HepG2 (cell line): ENCODE results near the gene ZNF804B. TPM values are rescaled to one million over a fixed set of nuclear protein-coding genes. Genes with fewer than 3 reads are reported as not detected.

Experiments used
- ATAC-seq: fragments of 200-7000 bp; cut with Tn5 transposase; 3 replicates; pipeline ENCODE4 v1.9.1; 2020; ENCODE audit warnings: mild to moderate bottlenecking, moderate library complexity
- BruUV-seq: library from RNA; stranded (reverse); fragments of 400-500 nt; replicated peaks from 2 replicates; lab custom pipeline; 2021; lab: Mats Ljungman, UMichigan
- CTCF ChIA-PET: fragments of 300-600 bp; formaldehyde crosslinking; extraction: SDS; loops from one replicate; lab custom pipeline; 2021; ENCODE audit warnings: low total read pairs, inconsistent platforms, low intra/inter-chr PET ratio; lab: Yijun Ruan, JAX
- POLR2A ChIA-PET: fragments of 350-600 bp; sonication (Branson Sonifier 250); formaldehyde crosslinking; loops from one replicate; lab custom pipeline; 2020; ENCODE audit warnings: antibody characterized with exemption, inconsistent platforms; lab: Yijun Ruan, JAX
- DNase-seq: peaks from one replicate; pipeline ENCODE4 v3.0.0-alpha.2; 2015; ENCODE audit warnings: low spot score
- FAIRE-seq: peaks from 3 replicates; lab custom pipeline; 2011; peaks lifted over from hg19 to GRCh38; lab: Jason Lieb, UNC
- H2AFZ ChIP-seq: one replicate; pipeline ENCODE4 v1.6.1; 2011; ENCODE audit warnings: low read length, inconsistent platforms
- H3K27ac ChIP-seq: fragments of 300-600 bp; 3 replicates; pipeline ENCODE4 v1.8.0; 2011; ENCODE audit warnings: mixed run types, mild to moderate bottlenecking, mixed read lengths, low read length, inconsistent platforms; ENCODE audit not compliant: insufficient read depth; ENCODE audit errors: extremely low read length
- H3K27me3 ChIP-seq, 2 experiments: fragments of 200-600 bp in 1 of 2; 2 replicates in 1 of 2; 3 replicates in 1 of 2; pipeline versions ENCODE4 v1.6.0 to v1.8.0; 2011; ENCODE audit warnings: low read length in 2 of 2, mild to moderate bottlenecking in 2 of 2, moderate library complexity in 2 of 2, inconsistent platforms in 1 of 2; ENCODE audit not compliant: insufficient read depth in 2 of 2, control insufficient read depth in 1 of 2
- H3K36me3 ChIP-seq, 2 experiments: fragments of 200-600 bp in 1 of 2; replicated peaks in 1 of 2; 2 replicates in 1 of 2; 3 replicates in 1 of 2; pipeline versions ENCODE4 v1.5.1 to v1.8.0; 2011; ENCODE audit warnings: low read length in 2 of 2, inconsistent platforms in 1 of 2; ENCODE audit not compliant: insufficient read depth in 2 of 2, control insufficient read depth in 1 of 2
- H3K4me1 ChIP-seq: 2 replicates; pipeline ENCODE4 v1.5.1; 2012; ENCODE audit warnings: low read length, inconsistent platforms; ENCODE audit not compliant: insufficient read depth
- H3K4me2 ChIP-seq: 2 replicates; pipeline ENCODE4 v1.6.0; 2011; ENCODE audit warnings: low read depth, low read length, inconsistent platforms
- H3K4me3 ChIP-seq, 3 experiments: fragments of 200-600 bp in 1 of 3; sonication (generic), shearing (Covaris generic) in 1 of 3; replicated peaks in 1 of 3; 2 replicates each; pipeline ENCODE4 v1.5.1; 2011 to 2016; ENCODE audit warnings: low read length in 3 of 3, inconsistent platforms in 2 of 3, low read depth in 2 of 3, mild to moderate bottlenecking in 2 of 3, control low read depth in 1 of 3, mixed read lengths in 1 of 3; ENCODE audit not compliant: insufficient read depth in 1 of 3
- H3K79me2 ChIP-seq: one replicate; pipeline ENCODE4 v1.6.1; 2011; ENCODE audit warnings: low read length, inconsistent platforms; ENCODE audit not compliant: insufficient read depth
- H3K9ac ChIP-seq: 2 replicates; pipeline ENCODE4 v1.6.0; 2011; ENCODE audit warnings: mild to moderate bottlenecking, low read depth, low read length, inconsistent platforms; ENCODE audit not compliant: insufficient read depth
- H3K9me3 ChIP-seq: 2 replicates; pipeline ENCODE4 v1.5.1; 2012; ENCODE audit warnings: mild to moderate bottlenecking, low read length
- H4K20me1 ChIP-seq: 2 replicates; pipeline ENCODE4 v1.6.0; 2011; ENCODE audit warnings: inconsistent platforms, mild to moderate bottlenecking, low read length, moderate library complexity; ENCODE audit not compliant: insufficient read depth
- CREB3 ChIP-seq: sonication (generic); formaldehyde crosslinking; IDR thresholded peaks from 2 replicates; pipeline ENCODE4 v1.5.0; 2020; ENCODE audit warnings: missing genetic modification reagents
- GZF1 ChIP-seq: sonication (generic); formaldehyde crosslinking; IDR thresholded peaks from 2 replicates; pipeline ENCODE4 v1.5.1; 2020; ENCODE audit warnings: mild to moderate bottlenecking, missing genetic modification reagents
- PCBP2 ChIP-seq: fragments of 200-400 bp; formaldehyde crosslinking; optimal IDR thresholded peaks from 2 replicates; pipeline ENCODE3; 2018; ENCODE audit warnings: low read length, low read depth; ENCODE audit not compliant: poor library complexity, severe bottlenecking
- SMAD1 ChIP-seq: sonication (generic); formaldehyde crosslinking; IDR thresholded peaks from 2 replicates; pipeline ENCODE4 v1.4.0; 2020; ENCODE audit warnings: missing genetic modification reagents, low read depth, mild to moderate bottlenecking, borderline replicate concordance
- SP140L ChIP-seq: sonication (generic); formaldehyde crosslinking; IDR thresholded peaks from 2 replicates; pipeline ENCODE4 v1.4.0; 2020; ENCODE audit warnings: missing genetic modification reagents, borderline replicate concordance
- TEAD2 ChIP-seq: sonication (generic); formaldehyde crosslinking; IDR thresholded peaks from 2 replicates; pipeline ENCODE4 v1.9.0; 2021; ENCODE audit warnings: missing genetic modification reagents
- UBTF ChIP-seq: sonication (generic); formaldehyde crosslinking; IDR thresholded peaks from 2 replicates; pipeline ENCODE4 v1.4.0; 2020; ENCODE audit warnings: mild to moderate bottlenecking, missing genetic modification reagents
- ZMYM3 ChIP-seq: sonication (generic); formaldehyde crosslinking; IDR thresholded peaks from 2 replicates; pipeline ENCODE4 v1.5.1; 2020; ENCODE audit warnings: mild to moderate bottlenecking, missing genetic modification reagents
- ZNF282 ChIP-seq: fragments of 450-650 bp; IDR thresholded peaks from 2 replicates; pipeline ENCODE4 v1.6.1; 2018; ENCODE audit not compliant: partially characterized antibody
- ZNF354B ChIP-seq: sonication (generic); formaldehyde crosslinking; IDR thresholded peaks from 2 replicates; pipeline ENCODE4 v1.8.0; 2022; ENCODE audit warnings: mild to moderate bottlenecking, missing genetic modification reagents
- ZNF562 ChIP-seq: sonication (generic); formaldehyde crosslinking; IDR thresholded peaks from 2 replicates; pipeline ENCODE4 v1.8.0; 2022; ENCODE audit warnings: missing genetic modification reagents, borderline replicate concordance
- ZNF580 ChIP-seq: IDR thresholded peaks from 2 replicates; pipeline ENCODE4 v1.6.1; 2016; ENCODE audit warnings: low read depth, borderline replicate concordance
- ZNF740 ChIP-seq: sonication (generic); formaldehyde crosslinking; IDR thresholded peaks from 2 replicates; pipeline ENCODE4 v1.4.0; 2020; ENCODE audit warnings: missing genetic modification reagents
- ZNF841 ChIP-seq: sonication (generic); formaldehyde crosslinking; IDR thresholded peaks from 2 replicates; pipeline ENCODE4 v1.8.1; 2023; ENCODE audit warnings: missing genetic modification reagents, borderline replicate concordance
- WGBS: methylation state at CpG from one replicate; pipeline ENCODE4 v1.1.6; 2017; ENCODE audit warnings: low lambda C conversion rate; 5-methylcytosine and 5-hydroxymethylcytosine counted together
- in situ Hi-C: cut with HindIII; loops from 2 replicates; pipeline ENCODE4 v1.10.0; 2017; ENCODE audit warnings: low pct_unique_long_range_greater_than_20kb; ENCODE audit not compliant: extremely low pct_ligation_motif_present
- intact Hi-C: fragments of 100-400 bp; cut with micrococcal nuclease; formaldehyde crosslinking; loops from one replicate; pipeline ENCODE4 v1.10.0; 2022; ENCODE audit not compliant: unreplicated experiment
- polyA plus RNA-seq, 8 experiments: library from polyadenylated mRNA; depleted of rRNA in 3 of 8; stranded (reverse) in 7 of 8; unstranded in 1 of 8; fragments of >200 nt; fragmentation: Illumina TruSeq in 4 of 8; extraction: Trizol in 4 of 8; gene quantifications; 2 replicates each; pipeline versions ENCODE4 v1.2.1 to v1.2.3, GENCODE V29; 2011 to 2016; ENCODE audit warnings: low read depth in 4 of 8, missing spikeins in 1 of 8, mixed read lengths in 1 of 8; ENCODE audit not compliant: insufficient read depth in 1 of 8
- total RNA-seq, 5 experiments: library from RNA; depleted of rRNA; stranded (reverse); fragments of >200 nt; fragmentation: Illumina TruSeq; extraction: Trizol; gene quantifications; 2 replicates each; pipeline ENCODE4 v1.2.3, GENCODE V29; 2016; ENCODE audit warnings: low read depth in 1 of 5

Gene ZNF804B
- total and polyA plus RNA-seq, 2 of the 13 experiments (the other 11 are each of a cell fraction or from before 2014, with no cell fraction given): not detected

GRCh38 chr7:89021741-89022140 is 262.2 kb downstream of the ZNF804B start:
- ATAC-seq (no peak), FAIRE-seq (no peak)

GRCh38 chr7:89023206-89023605 is 263.7 kb downstream of the ZNF804B start:
- in situ Hi-C loops (no loop called here), intact Hi-C loops (no loop called here)
- Histone ChIP-seq H2AFZ (no peak overlapping the region), H3K9ac (no peak overlapping the region), H3K4me2 (no peak overlapping the region), H3K27ac (no peak overlapping the region), H3K36me3 (no peaks in the 10 kb centered on the region), H3K4me3 (no peak overlapping the region), H4K20me1 (no peaks in the 10 kb centered on the region), H3K9me3 (peaks cover 12% of the 10 kb centered on the region; the same call in 1 of the 2 replicates), H3K4me1 (no peaks in the 10 kb centered on the region), H3K27me3 (no peaks in the 10 kb centered on the region), H3K79me2 (no peaks in the 10 kb centered on the region)
- no peak for TF ChIP-seq ZNF354B
- TF ChIP-seq ZNF562 (CRISPR knock-in tag): no peak
- no peak for TF ChIP-seq ZMYM3 (CRISPR knock-in tag)
- TF ChIP-seq PCBP2: no peak
- TF ChIP-seq ZNF282: no peak
- no peak for TF ChIP-seq ZNF580
- TF ChIP-seq UBTF (CRISPR knock-in tag): no peak
- no peak for TF ChIP-seq CREB3 (CRISPR knock-in tag)
- TF ChIP-seq ZNF740 (CRISPR knock-in tag): no peak
- TF ChIP-seq SP140L (CRISPR knock-in tag): no peak
- no peak for TF ChIP-seq GZF1 (CRISPR knock-in tag)
- TF ChIP-seq TEAD2 (CRISPR knock-in tag): no peak
- ATAC-seq (no peak), DNase-seq (no peak), FAIRE-seq (no peak)
- ChIA-PET CTCF (no interaction called here), POLR2A (no interaction called here)
- no TSS peak for BruUV-seq

More at GRCh38 chr7:89021741-89022140, 262.2 kb downstream of the ZNF804B start:
- Histone ChIP-seq H3K9ac (no peak overlapping the region), H2AFZ (no peak overlapping the region), H3K27ac (no peak overlapping the region), H4K20me1 (no peaks in the 10 kb centered on the region), H3K4me2 (no peak overlapping the region), H3K9me3 (peaks cover 12% of the 10 kb centered on the region; the same call in 1 of the 2 replicates)
- intact Hi-C loops (no loop called here), in situ Hi-C loops (no loop called here)
- DNase-seq: no peak
- 0% methylated on average over 1 of the region's 1 CpG for WGBS
- no TSS peak for BruUV-seq
- TF ChIP-seq SMAD1 (CRISPR knock-in tag) (no peak), ZNF841 (CRISPR knock-in tag) (no peak)
- TF ChIP-seq, all 625 proteins: peak for 0
- Histone ChIP-seq H3K79me2 (no peaks in the 10 kb centered on the region), H3K4me3 (no peak overlapping the region), H3K4me1 (no peaks in the 10 kb centered on the region), H3K36me3 (no peaks in the 10 kb centered on the region), H3K27me3 (no peaks in the 10 kb centered on the region; a peak in 1 of 5 replicates)
- ChIA-PET POLR2A (no interaction called here), CTCF (no interaction called here)
